Fibroblast of skin of abdomen (primary cell): Measurements from ENCODE around the gene SMAD7.
A peak's percentile ranks its signal among the peaks of the same experiment; 100 is the strongest.

Experiments
- DNase-seq: peaks from one replicate; pipeline ENCODE4 v3.0.0-alpha.2; 2013

Gene SMAD7

GRCh38 chr18:48893061-48893607 is 57.6 kb downstream of the SMAD7 start:
- DNase-seq, result no peak

DNA sequence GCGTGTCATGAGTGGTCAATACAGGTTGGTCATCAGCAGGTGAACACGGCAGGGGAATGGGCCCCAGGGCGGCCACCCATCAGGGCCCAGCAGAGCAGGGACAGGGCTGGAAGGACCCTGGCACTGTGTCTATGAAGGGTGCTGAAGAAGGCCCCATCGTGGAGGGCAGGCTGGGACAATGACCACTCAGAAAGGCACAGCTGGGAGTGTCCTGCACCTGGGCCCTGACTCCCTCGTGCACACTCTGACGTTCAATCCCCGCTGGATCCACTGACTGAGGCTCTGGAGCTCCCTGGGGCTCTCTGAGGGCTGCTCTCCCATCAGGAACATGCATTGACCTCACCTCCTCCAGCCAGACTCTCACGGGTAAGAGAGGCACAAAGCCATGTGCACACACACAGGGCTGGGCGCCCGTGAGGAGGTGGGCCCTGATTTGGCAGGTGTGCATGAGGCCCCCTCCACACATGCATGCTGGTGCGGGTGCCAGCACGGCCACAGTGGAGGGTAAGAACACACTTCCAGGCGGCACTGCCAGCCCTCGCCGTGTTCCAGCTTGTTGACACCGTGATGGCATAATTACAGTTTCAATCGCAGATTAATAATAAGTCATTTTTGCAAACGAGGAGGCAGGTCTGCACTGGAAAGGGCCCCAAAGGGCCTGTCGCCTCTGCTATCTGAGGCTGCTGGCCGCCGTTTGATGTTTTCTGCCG is 58.5 kb downstream of the SMAD7 start:
- DNase-seq, result no peak

- DNase-seq, result no peak
Observed at GRCh38 chr18:48891721-48892120, 59.0 kb downstream of the SMAD7 start.

DNA sequence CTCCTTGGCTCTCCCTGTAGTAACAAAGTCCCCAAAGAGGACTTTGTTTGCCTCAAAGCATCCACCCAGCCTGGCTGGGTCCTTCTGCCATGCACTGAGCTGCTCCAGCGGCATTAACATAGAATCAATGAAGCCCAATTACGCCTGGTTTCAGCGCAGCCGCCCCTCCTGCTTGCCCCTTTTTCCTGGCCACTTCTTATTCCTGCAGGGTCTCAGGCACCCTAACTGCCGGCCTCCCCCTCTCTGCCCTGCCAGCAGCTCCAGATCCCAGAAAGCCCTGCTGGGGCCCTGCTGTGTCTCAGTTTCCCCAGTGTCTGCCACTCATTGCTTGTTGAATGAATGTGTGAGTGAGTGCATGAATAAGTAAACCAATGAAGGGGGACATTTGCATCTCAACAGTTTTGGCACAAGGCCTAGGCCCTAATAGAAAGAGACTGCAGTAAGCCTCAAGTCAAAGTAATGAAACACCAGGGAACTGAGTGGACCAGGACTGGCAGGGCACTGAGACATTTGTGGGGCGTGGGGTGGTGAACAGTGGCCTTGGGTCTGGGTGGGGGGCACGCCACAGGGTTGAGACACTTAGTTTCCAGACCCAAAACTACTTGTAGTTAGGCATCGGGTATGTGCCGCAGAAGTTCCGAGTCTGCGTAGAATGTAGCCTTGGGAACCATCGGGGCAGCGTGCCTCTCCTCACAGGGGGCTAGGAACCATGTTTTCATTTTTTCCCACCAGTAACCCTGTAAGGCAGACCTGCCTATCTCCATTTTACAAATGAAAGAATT is 60.6 kb downstream of the SMAD7 start:
- DNase-seq, result no peak

- no peak for DNase-seq
Observed at GRCh38 chr18:48889115-48889941, 61.4 kb downstream of the SMAD7 start.

GRCh38 chr18:48888773-48889080 is 62.0 kb downstream of the SMAD7 start:
- no peak for DNase-seq

- DNase-seq, result no peak
Observed at GRCh38 chr18:48887905-48888772, 62.6 kb downstream of the SMAD7 start.

DNA sequence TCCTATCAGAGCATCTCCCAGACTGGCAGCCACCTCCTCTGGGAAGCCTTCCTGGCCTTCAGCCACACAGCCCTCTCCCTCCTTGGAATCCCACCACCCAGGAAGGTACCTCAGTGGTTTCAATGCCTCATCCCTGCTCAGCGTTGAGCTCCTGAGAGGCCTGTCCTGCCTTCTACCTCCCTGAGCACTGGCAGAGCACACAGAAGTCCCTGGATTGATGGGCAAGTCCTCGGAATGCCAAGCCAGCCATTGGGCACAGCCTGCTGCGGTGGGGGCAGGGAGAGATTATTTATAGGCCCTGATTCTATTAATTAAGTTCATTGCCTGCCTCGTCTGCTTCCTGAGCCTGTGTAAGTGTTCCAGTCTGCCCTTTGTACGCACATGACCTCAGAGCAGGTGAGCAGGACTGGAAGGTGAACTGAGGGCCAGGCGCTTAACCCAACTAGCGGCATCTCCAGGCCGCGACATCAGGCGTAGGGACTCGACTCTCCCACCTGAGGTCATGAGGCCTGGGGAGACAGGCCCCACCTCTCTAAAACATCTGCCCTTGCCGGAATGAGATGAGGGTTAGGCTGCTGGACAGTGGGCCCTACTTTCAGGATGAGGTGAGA is 63.4 kb downstream of the SMAD7 start:
- DNase-seq, result no peak

DNA sequence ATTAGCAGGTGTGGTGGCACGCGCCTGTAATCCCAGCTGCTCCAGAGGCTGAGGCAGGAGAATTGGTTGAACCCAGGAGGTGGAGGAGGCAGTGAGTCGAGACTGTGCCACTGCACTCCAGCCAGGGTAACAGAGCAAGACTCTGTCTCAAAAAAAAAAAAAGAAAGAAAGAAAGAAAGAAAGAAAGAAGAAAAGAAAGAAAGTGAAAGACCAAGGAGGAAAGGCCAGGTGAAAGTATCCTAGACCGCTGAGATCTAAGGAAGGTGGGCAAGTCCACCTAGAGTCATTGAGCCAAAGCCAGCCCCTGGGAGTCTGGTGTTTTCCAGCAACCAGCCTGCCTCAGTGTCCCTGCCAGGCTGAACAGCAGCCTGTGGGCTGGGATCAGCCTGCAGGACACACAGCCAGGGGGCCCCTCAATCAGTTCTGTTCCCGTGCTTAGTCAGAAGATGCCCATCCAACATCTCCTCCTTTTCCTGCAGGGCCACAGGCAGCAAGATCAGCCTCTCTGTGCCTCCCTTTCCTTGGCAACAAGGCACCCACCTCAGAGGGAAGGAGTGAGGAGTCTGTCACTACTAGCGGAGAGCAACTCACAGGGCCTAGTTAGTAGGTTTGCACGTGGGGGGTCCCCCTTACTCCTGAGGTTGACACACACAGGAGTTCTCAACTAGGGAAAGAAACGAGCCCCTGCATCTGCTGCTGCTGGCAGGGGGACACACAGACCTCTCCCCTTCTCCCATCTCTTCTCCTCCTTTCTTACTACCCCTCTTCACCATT is 64.1 kb downstream of the SMAD7 start:
- no peak for DNase-seq

DNA sequence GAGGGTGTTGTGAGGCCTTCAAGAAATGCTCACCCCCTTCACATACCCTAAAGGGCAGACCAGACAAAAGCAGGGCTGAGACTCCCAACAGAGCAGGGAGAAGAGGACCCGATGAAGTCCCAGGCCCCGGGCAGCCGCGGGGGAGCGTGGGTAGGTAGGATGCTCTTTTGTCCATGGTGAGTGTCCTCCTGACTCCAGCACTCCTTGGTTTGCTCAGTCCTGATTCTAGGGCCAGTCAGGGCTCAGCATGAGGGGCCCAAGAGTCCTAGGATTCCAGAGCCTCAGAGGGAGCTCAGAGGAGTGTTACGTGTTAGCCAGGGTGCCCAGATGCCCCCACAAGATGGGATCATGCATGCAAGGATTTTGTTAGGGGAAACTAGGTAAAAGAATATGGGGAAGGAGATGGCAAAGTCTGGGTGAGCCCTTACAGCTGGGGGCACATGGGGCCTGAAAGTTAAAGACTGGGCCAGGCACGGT is 64.8 kb downstream of the SMAD7 start:
- DNase-seq, result no peak

DNA sequence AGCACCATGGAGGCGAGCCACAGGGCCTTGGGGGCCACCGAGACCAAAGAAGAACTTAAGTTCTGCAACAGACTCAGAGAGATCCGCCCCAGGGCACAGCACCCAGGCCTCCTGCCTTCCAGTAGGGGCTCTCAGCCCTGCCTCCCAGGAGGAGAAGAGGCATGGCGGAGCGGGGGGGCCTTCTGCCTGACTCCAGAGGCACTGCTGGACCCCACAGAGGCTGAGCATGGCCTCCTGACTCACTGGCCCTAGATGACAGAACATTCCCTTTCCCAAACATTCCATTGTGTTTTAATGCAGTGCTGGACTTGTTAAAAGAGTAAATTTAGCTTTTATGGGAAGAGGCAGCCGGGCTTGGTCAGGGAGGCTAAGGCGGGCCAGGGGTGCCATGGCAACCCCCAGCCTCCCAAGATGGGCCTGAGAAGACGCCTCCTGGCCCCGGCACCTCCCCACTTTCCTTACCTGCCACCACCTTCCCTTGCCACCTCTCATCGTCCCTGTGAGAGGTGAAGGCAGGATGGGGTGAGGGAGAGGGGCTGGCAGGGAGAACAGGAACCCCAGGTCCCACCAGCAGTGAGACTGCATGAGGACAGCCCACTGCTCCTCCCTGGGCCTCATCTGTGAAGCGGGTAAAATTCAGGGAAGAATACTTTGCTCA is 65.4 kb downstream of the SMAD7 start:
- DNase-seq, result peak; percentile 21

DNA sequence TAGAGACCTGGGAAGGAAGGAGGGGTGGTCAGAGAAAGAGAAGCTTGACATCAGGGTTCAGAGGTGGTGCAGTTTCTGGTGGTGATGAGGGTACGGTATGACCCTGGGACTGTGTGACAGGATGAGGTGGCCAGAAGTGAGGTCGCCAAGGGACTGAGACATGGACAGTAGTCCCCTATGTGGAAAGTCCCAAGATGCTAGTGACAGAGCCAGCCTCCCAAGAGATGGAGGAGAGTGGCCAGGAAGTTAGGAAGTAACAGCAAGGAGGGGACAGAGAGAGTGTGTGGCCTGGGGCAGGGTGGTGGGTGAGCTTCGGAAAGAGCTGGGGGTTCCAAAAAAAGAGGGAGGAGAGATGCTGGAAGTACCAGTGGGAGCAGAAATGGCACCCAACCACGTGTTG is 66.0 kb downstream of the SMAD7 start:
- no peak for DNase-seq

DNA sequence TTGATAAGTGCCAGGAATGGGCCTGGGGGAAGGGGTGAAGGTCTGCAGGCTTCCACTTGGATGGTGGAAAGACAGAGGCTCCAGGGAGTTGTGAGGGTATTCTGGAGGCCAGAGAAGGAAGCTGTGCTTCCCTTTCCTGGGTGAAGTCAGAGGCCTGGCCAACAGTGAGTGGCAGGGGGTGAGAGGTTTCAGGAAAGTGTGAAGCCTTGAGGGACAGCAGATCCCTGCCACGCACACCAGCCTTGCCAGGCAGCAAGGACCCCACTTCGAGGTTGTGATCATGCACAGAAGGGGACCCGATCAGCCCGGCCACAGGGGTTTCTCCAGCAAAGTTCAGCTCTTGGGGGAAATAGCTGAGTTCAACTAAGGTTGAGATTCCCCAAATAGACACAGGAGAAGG is 66.5 kb downstream of the SMAD7 start:
- DNase-seq, result no peak

DNA sequence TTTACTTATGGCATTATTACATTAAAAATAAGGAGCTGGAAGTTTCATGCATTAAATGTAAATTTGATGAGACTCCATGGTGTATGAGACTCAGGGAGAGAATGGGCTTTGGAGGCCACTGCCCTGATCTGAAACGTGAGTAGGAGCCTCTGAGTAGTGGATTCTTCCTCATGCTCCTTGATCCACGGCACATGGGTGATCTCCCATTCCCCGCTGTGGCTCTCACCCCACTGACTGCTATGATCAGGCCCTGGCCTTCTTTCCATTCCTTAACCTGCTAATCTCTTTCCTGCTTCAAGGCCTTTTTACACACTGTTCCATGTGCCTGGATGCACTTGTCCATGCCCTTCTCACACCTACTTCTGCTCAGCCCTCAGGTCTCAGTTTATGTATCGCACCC is 68.4 kb downstream of the SMAD7 start:
- DNase-seq, result no peak

- DNase-seq, result no peak
Observed at GRCh38 chr18:48880931-48881330, 69.8 kb downstream of the SMAD7 start.

GRCh38 chr18:48879008-48879431 is 71.7 kb downstream of the SMAD7 start:
- DNase-seq, result no peak

GRCh38 chr18:48878471-48878870 is 72.3 kb downstream of the SMAD7 start:
- DNase-seq, result no peak

DNA sequence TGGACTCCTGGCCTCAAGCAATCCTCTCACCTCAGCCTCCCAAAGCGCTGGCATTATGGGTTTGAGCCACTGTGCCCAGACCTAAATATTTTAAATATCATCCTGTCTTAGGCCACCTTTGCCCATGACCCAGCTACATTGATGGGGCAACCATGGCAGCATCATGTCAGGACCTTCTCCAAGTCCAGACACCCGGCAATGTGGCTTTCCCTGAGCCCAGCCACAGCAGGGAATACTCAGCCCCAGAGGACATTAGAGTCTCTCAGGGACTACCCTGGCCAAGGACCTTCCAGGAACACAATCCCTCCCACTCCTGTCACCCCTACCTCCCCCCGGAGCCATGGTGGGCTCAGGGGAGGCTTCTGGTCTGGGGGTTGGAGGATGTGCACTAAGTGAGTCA is 72.8 kb downstream of the SMAD7 start:
- DNase-seq, result no peak

DNA sequence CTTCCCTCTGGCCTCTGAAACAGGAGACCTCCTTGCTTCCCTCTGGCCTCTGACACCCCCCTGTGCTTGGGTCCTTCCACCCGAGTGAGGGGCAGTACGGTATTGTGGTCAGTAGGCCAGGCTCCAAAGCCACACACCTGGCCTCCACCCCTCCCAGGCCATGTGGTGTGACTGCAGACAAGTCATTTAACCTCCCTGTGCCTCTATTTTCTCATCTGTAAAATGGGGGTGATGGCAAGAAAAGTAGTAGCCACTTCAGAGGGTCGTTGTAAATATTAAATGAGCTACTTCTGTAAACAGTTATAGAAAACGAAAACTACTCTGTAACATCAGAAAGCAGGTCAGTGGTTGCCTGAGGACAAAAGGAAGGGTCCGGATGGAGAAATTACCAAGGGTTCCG is 74.2 kb downstream of the SMAD7 start:
- no peak for DNase-seq

GRCh38 chr18:48875942-48876511 is 74.7 kb downstream of the SMAD7 start:
- no peak for DNase-seq
